Measurements from ENCODE around the gene ARF3.
A peak's percentile ranks its signal among the peaks of the same experiment; 100 is the strongest.

The ARF3 gene

GRCh38 chr12:48980953-48981756, 23.9 kb upstream of the ARF3 start:
- Histone ChIP-seq H3K36me3 (ENCODE audit: insufficient read depth, insufficient read length, low read length) (no peaks in the 10 kb centered on the region), H3K4me3 (ENCODE audit: insufficient read length, low read depth) (peak overlapping the region; percentile 43), H3K9ac (ENCODE audit: insufficient read length, low read depth) (peak overlapping the region; percentile 74), H3K4me1 (ENCODE audit: insufficient read depth, insufficient read length) (peaks cover 29% of the 10 kb centered on the region), H3K9me3 (ENCODE audit: insufficient read depth, low read length) (peaks cover 16% of the 10 kb centered on the region; the same call in 1 of the 2 replicates), H3K27me3 (ENCODE audit: insufficient read depth, insufficient read length) (peaks cover 81% of the 10 kb centered on the region)
- no peak for DNase-seq (ENCODE audit: low read depth, low spot score)
- TF ChIP-seq ZNF274 (IDR thresholded peaks at IDR 0.05; ENCODE audit: low read depth, low read length) (no peak), SUZ12 (IDR thresholded peaks at IDR 0.05; ENCODE audit: extremely low read depth, insufficient read depth, insufficient read length) (no peak), YY1 (IDR thresholded peaks at IDR 0.05; ENCODE audit: insufficient read depth, insufficient read length) (no peak)

- H3K36me3 ChIP-seq (ENCODE audit: insufficient read depth, insufficient read length, low read length), result no peaks in the 10 kb centered on the region
- H3K4me1 ChIP-seq (ENCODE audit: insufficient read depth, insufficient read length), result peaks cover 28% of the 10 kb centered on the region
- no peak for DNase-seq (ENCODE audit: low read depth, low spot score)
- H3K9ac ChIP-seq (ENCODE audit: insufficient read length, low read depth), result peak overlapping the region; percentile 74
- H3K9me3 ChIP-seq (ENCODE audit: insufficient read depth, low read length), result peaks cover 16% of the 10 kb centered on the region; the same call in 1 of the 2 replicates
- peaks cover 86% of the 10 kb centered on the region for H3K27me3 ChIP-seq (ENCODE audit: insufficient read depth, insufficient read length)
- TF ChIP-seq YY1 (IDR thresholded peaks at IDR 0.05; ENCODE audit: insufficient read depth, insufficient read length) (no peak), ZNF274 (IDR thresholded peaks at IDR 0.05; ENCODE audit: low read depth, low read length) (no peak), SUZ12 (IDR thresholded peaks at IDR 0.05; ENCODE audit: extremely low read depth, insufficient read depth, insufficient read length) (peak; percentile 76)
- H3K4me3 ChIP-seq (ENCODE audit: insufficient read length, low read depth), result peak overlapping the region; percentile 43
These were observed 23.2 kb upstream of the ARF3 start for GRCh38 chr12:48980389-48980952.

- Histone ChIP-seq H3K4me1 (ENCODE audit: insufficient read depth, insufficient read length) (peaks cover 24% of the 10 kb centered on the region), H3K9ac (ENCODE audit: insufficient read length, low read depth) (peak overlapping the region; percentile 74), H3K36me3 (ENCODE audit: insufficient read depth, insufficient read length, low read length) (no peaks in the 10 kb centered on the region), H3K9me3 (ENCODE audit: insufficient read depth, low read length) (peaks cover 16% of the 10 kb centered on the region; the same call in 1 of the 2 replicates), H3K27me3 (ENCODE audit: insufficient read depth, insufficient read length) (peaks cover 80% of the 10 kb centered on the region), H3K4me3 (ENCODE audit: insufficient read length, low read depth) (peak overlapping the region; percentile 43)
- TF ChIP-seq YY1 (IDR thresholded peaks at IDR 0.05; ENCODE audit: insufficient read depth, insufficient read length) (no peak), ZNF274 (IDR thresholded peaks at IDR 0.05; ENCODE audit: low read depth, low read length) (no peak), SUZ12 (IDR thresholded peaks at IDR 0.05; ENCODE audit: extremely low read depth, insufficient read depth, insufficient read length) (peak; percentile 80)
- no peak for DNase-seq (ENCODE audit: low read depth, low spot score)
These were observed 22.5 kb upstream of the ARF3 start for GRCh38 chr12:48979602-48980388.

GRCh38 chr12:48978741-48979601, 21.7 kb upstream of the ARF3 start:
- H3K4me1 ChIP-seq (ENCODE audit: insufficient read depth, insufficient read length), result peaks cover 24% of the 10 kb centered on the region
- peak overlapping the region; percentile 81 for H3K9ac ChIP-seq (ENCODE audit: insufficient read length, low read depth)
- peak overlapping the region; percentile 43 for H3K4me3 ChIP-seq (ENCODE audit: insufficient read length, low read depth)
- TF ChIP-seq ZNF274 (IDR thresholded peaks at IDR 0.05; ENCODE audit: low read depth, low read length) (no peak), SUZ12 (IDR thresholded peaks at IDR 0.05; ENCODE audit: extremely low read depth, insufficient read depth, insufficient read length) (peak; percentile 98)
- H3K27me3 ChIP-seq (ENCODE audit: insufficient read depth, insufficient read length), result peaks cover 75% of the 10 kb centered on the region
- H3K36me3 ChIP-seq (ENCODE audit: insufficient read depth, insufficient read length, low read length), result no peaks in the 10 kb centered on the region
- H3K9me3 ChIP-seq (ENCODE audit: insufficient read depth, low read length), result peaks cover 16% of the 10 kb centered on the region; the same call in 1 of the 2 replicates
- no peak for DNase-seq (ENCODE audit: low read depth, low spot score)

- H3K9ac ChIP-seq (ENCODE audit: insufficient read length, low read depth), result peak within 1 kb of the TSS; percentile 81
- H3K36me3 ChIP-seq (ENCODE audit: insufficient read depth, insufficient read length, low read length), result no peaks in the 10 kb centered on the region
These were observed 21.0 kb upstream of the ARF3 start, which contains the start of gene WNT1 for GRCh38 chr12:48978291-48978740. WNT1 (plus strand) TSS chr12:48978322; CDS start chr12:48978651, 329 bp downstream.

More at GRCh38 chr12:48978291-48978740, 21.0 kb upstream of the ARF3 start, which contains the start of gene WNT1:
- H3K4me3 ChIP-seq (ENCODE audit: insufficient read length, low read depth), result peak within 1 kb of the TSS; percentile 43
- H3K9me3 ChIP-seq (ENCODE audit: insufficient read depth, low read length), result peaks cover 16% of the 10 kb centered on the region; the same call in 1 of the 2 replicates
- H3K27me3 ChIP-seq (ENCODE audit: insufficient read depth, insufficient read length), result peaks cover 73% of the 10 kb centered on the region
- peaks cover 24% of the 10 kb centered on the region for H3K4me1 ChIP-seq (ENCODE audit: insufficient read depth, insufficient read length)
- TF ChIP-seq YY1 (IDR thresholded peaks at IDR 0.05; ENCODE audit: insufficient read depth, insufficient read length), result no peak
- no peak for TF ChIP-seq ZNF274 (IDR thresholded peaks at IDR 0.05; ENCODE audit: low read depth, low read length)
- TF ChIP-seq SUZ12 (IDR thresholded peaks at IDR 0.05; ENCODE audit: extremely low read depth, insufficient read depth, insufficient read length), result no peak
- no peak for DNase-seq (ENCODE audit: low read depth, low spot score)

Measured in NT2/D1 (cell line).